ENCODE results near the gene DUSP23. TPM values are rescaled to one million over a fixed set of nuclear protein-coding genes. Genes with fewer than 3 reads are reported as not detected.

The DUSP23 gene
- total and polyA plus RNA-seq, 2 donors (not counting 3 experiments of a cell fraction or from before 2014, with no cell fraction given): 82.5 to 197 TPM

GRCh38 chr1:159802111-159802510 is 21.3 kb downstream of the DUSP23 start, which contains the start of gene FCRL6:
Gene FCRL6, plus strand, starts transcription at chr1:159802360. Its CDS starts 65 bp downstream, at chr1:159802425.
- no peaks in the 10 kb centered on the region for H3K27me3 ChIP-seq (ENCODE audit: control insufficient read depth in 2 of 2, insufficient read depth in 2 of 2, low read length in 2 of 2)
- H4K20me1 ChIP-seq (replicated peaks; ENCODE audit: control insufficient read depth, extremely low read depth, insufficient read depth, low read length): no peaks in the 10 kb centered on the region
- H3K4me1 ChIP-seq (ENCODE audit: control insufficient read depth, extremely low read depth, insufficient read depth, low read length): no peaks in the 10 kb centered on the region
- no peaks in the 10 kb centered on the region for H3K9me3 ChIP-seq (replicated peaks; ENCODE audit: control insufficient read depth, insufficient read depth, low read length)
- no peak for DNase-seq (ENCODE audit: low read depth, low spot score)
- H3K79me2 ChIP-seq (ENCODE audit: control insufficient read depth, insufficient read depth, low read length): no peaks in the 10 kb centered on the region
- no TSS peak for BruUV-seq (replicated peaks)
- CTCF ChIA-PET: interaction anchor here (3.8 to 11.5 kb wide), 3 partner anchors 15 to 206 kb away, joined by 13 to 623 read pairs (median 63); no protein-coding TSS in a partner anchor
- H2AFZ ChIP-seq (ENCODE audit: low read depth, low read length): no peak within 1 kb of the TSS
- H3K27ac ChIP-seq (ENCODE audit: insufficient read depth, low read depth, low read length): no peak within 1 kb of the TSS
- H3K9me1 ChIP-seq (replicated peaks; ENCODE audit: control insufficient read depth, extremely low read depth, insufficient read depth, low read length): no peaks in the 10 kb centered on the region
- dilution Hi-C loops (cut with MboI; ENCODE audit: extremely low pct_ligation_motif_present, low sequenced_read_pairs): no loop called here
- H3K36me3 ChIP-seq (ENCODE audit: control insufficient read depth in 2 of 2, extremely low read depth in 1 of 2, insufficient read depth in 2 of 2, low read length in 2 of 2): no peaks in the 10 kb centered on the region
- no peak for FAIRE-seq
- intact Hi-C loops (cut with micrococcal nuclease): no loop called here
- no peak within 1 kb of the TSS for H3K4me2 ChIP-seq (ENCODE audit: insufficient read depth, low read length)
- no peak within 1 kb of the TSS for H3K9ac ChIP-seq (replicated peaks; ENCODE audit: extremely low read depth, insufficient read depth, low read length)
- no peak within 1 kb of the TSS for H3K4me3 ChIP-seq (replicated peaks in 1 of 3; ENCODE audit: insufficient read depth in 1 of 3, low read depth in 1 of 3, low read length in 3 of 3)
- TF ChIP-seq FOS (IDR thresholded peaks at IDR 0.05; ENCODE audit: borderline replicate concordance, insufficient read depth, low read length) (no peak), CTCF (IDR thresholded peaks at IDR 0.05; ENCODE audit: extremely low read depth in 1 of 2, insufficient read depth in 1 of 2, low read depth in 1 of 2, low read length in 2 of 2) (no peak), MYC (IDR thresholded peaks at IDR 0.05; ENCODE audit: low read depth, low read length) (no peak), GATA2 (IDR thresholded peaks at IDR 0.05; ENCODE audit: insufficient read depth, insufficient read length, low read depth, low read length) (no peak), POLR2A (IDR thresholded peaks at IDR 0.05; ENCODE audit: low read depth, low read length) (no peak), POLR2AphosphoS5 (IDR thresholded peaks at IDR 0.05; ENCODE audit: insufficient read depth, low read depth, low read length) (no peak)
- TF ChIP-seq, protein P1, sequence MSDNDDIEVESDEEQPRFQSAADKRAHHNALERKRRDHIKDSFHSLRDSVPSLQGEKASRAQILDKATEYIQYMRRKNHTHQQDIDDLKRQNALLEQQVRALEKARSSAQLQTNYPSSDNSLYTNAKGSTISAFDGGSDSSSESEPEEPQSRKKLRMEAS (IDR thresholded peaks at IDR 0.05; ENCODE audit: insufficient read depth, insufficient read length): no peak
- POLR2A ChIA-PET: no interaction called here
